Measurements from ENCODE around the gene MYBPHL. TPM values are rescaled to one million over a fixed set of nuclear protein-coding genes. Genes with fewer than 3 reads are reported as not detected.

MYBPHL gene
- total and polyA plus RNA-seq, 5 donors from 2014 or later = not detected

DNA sequence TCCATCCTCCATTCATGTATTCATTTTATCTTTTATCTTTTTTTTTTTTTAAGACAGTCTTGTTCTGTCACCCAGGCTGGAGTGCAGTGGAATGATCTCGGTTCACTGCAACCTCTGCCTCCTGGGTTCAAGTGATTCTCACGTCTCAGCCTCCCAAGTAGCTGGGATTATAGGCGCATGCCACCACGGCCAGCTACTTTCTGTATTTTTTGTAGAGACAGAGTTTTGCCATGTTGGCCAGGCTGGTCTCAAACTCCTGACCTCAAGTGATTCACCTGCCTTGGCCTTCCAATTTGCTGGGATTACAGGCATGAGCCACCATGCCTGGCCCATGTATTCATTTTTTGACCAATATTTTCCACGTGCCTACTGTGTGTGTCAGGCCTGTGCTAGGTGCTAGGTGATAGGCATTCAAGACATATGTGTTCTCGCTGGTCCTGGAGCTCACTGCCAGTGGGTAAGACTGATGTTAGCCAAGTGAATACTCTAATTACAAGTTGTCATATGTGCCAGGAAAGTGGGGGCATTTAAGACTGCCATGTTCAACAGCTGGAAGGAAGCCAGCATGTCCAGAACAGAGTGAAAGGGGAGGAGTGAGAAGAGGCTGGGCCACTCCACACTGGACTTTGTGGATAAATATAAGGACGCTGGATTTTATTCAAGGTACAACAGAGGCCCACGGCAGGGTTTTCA, 62.8 kb downstream of the MYBPHL start:
- peak overlapping the region in 1 of 3 donors; percentile 73 for H3K27ac Mint-ChIP-seq
- Histone ChIP-seq H3K4me3 (ENCODE audit: low read depth, low read length) (no peak overlapping the region), H3K4me1 (ENCODE audit: control insufficient read depth, insufficient read depth, low read length, poor library complexity, severe bottlenecking) (peaks cover 8% of the 10 kb centered on the region), H3K27me3 (ENCODE audit: control insufficient read depth, insufficient read depth, low read length) (peaks cover 7% of the 10 kb centered on the region), H3K36me3 (ENCODE audit: control insufficient read depth, insufficient read depth, low read length) (peaks cover 5% of the 10 kb centered on the region), H3K27ac (ENCODE audit: insufficient read depth, low read length, poor library complexity, severe bottlenecking) (no peak overlapping the region), H3K9me3 (ENCODE audit: control insufficient read depth in 2 of 2, low read length in 2 of 2) (no peaks in the 10 kb centered on the region)
- peaks cover 22% of the 10 kb centered on the region for H3K27me3 Mint-ChIP-seq
- no peaks in the 10 kb centered on the region for H3K36me3 Mint-ChIP-seq
- DNase-seq = no peak
- peak overlapping the region in 1 of 4 donors; percentile 75 for H3K4me3 Mint-ChIP-seq
- ATAC-seq (ENCODE audit: low read depth in 2 of 2) = no peak
- H3K4me1 Mint-ChIP-seq = peaks cover 0 to 20% (median 8%) of the 10 kb centered on the region in 4 donors
- H3K9me3 Mint-ChIP-seq = no peaks in the 10 kb centered on the region

DNA sequence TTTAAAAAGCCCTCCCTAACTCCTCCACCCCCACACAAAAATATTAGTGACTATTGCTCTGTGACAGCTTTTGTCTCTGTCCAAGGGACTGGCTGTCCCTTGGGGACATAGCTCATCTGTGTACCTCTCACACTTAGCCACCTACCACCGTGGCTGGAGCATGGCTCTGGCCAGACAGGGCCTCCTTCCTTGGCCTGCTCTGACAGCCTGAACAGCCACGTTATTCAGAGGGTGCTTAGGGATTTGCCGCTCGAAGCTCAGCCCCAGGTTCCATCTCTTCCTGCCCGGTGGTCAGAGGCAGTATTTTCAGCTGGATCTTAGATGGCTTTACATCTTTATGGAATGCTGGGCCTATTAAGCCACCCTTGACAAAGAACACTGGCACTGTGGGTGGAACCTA, 63.6 kb downstream of the MYBPHL start:
- Histone ChIP-seq H3K4me1 (ENCODE audit: control insufficient read depth, insufficient read depth, low read length, poor library complexity, severe bottlenecking) (peaks cover 6% of the 10 kb centered on the region), H3K9me3 (ENCODE audit: control insufficient read depth in 2 of 2, low read length in 2 of 2) (no peaks in the 10 kb centered on the region), H3K27me3 (ENCODE audit: control insufficient read depth, insufficient read depth, low read length) (peaks cover 7% of the 10 kb centered on the region), H3K4me3 (ENCODE audit: low read depth, low read length) (no peak overlapping the region), H3K36me3 (ENCODE audit: control insufficient read depth, insufficient read depth, low read length) (peaks cover 12% of the 10 kb centered on the region), H3K27ac (ENCODE audit: insufficient read depth, low read length, poor library complexity, severe bottlenecking) (no peak overlapping the region)
- Mint-ChIP-seq H3K27me3 (peaks cover 21% of the 10 kb centered on the region), H3K36me3 (no peaks in the 10 kb centered on the region), H3K4me3 (no peak overlapping the region), H3K9me3 (no peaks in the 10 kb centered on the region), H3K27ac (no peak overlapping the region), H3K4me1 (peaks cover 0 to 19% (median 7%) of the 10 kb centered on the region in 4 donors)
- DNase-seq (no peak), ATAC-seq (ENCODE audit: low read depth in 2 of 2) (no peak)

DNA sequence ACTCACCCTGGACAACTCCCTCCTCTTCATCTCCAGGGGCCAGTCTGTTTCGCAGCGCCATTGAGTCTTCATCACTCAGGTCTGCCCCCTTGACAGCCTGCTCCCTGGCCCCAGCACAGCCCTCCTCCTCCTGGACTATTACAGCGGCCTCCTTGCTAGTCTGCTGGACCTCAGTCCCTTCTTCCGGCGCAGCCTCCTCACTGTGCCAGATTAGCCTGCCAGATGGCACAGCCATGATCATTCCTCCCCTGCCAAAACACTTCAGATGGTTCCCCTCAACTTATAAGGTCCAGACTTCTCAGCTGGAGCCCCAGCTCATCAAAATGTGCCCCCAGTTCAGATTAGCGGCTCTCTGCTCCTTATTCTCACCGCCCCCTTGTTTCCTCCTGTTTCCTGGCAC, 64.4 kb downstream of the MYBPHL start:
- Histone ChIP-seq H3K4me3 (ENCODE audit: low read depth, low read length) (no peak overlapping the region), H3K27ac (ENCODE audit: insufficient read depth, low read length, poor library complexity, severe bottlenecking) (no peak overlapping the region), H3K36me3 (ENCODE audit: control insufficient read depth, insufficient read depth, low read length) (peaks cover 20% of the 10 kb centered on the region), H3K9me3 (ENCODE audit: control insufficient read depth in 2 of 2, low read length in 2 of 2) (no peaks in the 10 kb centered on the region), H3K27me3 (ENCODE audit: control insufficient read depth, insufficient read depth, low read length) (peaks cover 7% of the 10 kb centered on the region), H3K4me1 (ENCODE audit: control insufficient read depth, insufficient read depth, low read length, poor library complexity, severe bottlenecking) (peaks cover 6% of the 10 kb centered on the region)
- H3K27me3 Mint-ChIP-seq = peaks cover 21% of the 10 kb centered on the region
- peak overlapping the region; percentile 31 to 82 (median 68) for H3K27ac Mint-ChIP-seq
- H3K4me3 Mint-ChIP-seq = peak overlapping the region in 1 of 4 donors; percentile 13
- no peak for ATAC-seq (ENCODE audit: low read depth in 2 of 2)
- DNase-seq = no peak
- no peaks in the 10 kb centered on the region for H3K36me3 Mint-ChIP-seq
- no peaks in the 10 kb centered on the region for H3K9me3 Mint-ChIP-seq
- H3K4me1 Mint-ChIP-seq = peaks cover 0 to 19% (median 7%) of the 10 kb centered on the region in 4 donors

Other genes starting within 250 kb of the MYBPHL start
- gene TAF13, start 231.0 kb downstream of the MYBPHL start, total RNA-seq = 31.3 TPM
- 1 to 10 TPM in 2 of 4 donors, under 1 TPM in 2; 0.89 to 2.6 (median 1.5) TPM for gene TAF13, start 231.0 kb downstream of the MYBPHL start, polyA plus RNA-seq
- 69.7 TPM for gene TMEM167B, start 216.2 kb downstream of the MYBPHL start, total RNA-seq
- 10 to 100 TPM; 29.3 to 47.9 (median 36.1) TPM for gene TMEM167B, start 216.2 kb downstream of the MYBPHL start, polyA plus RNA-seq
- gene ELAPOR1, start 192.9 kb downstream of the MYBPHL start, total RNA-seq = 19.5 TPM
- gene ELAPOR1, start 192.9 kb downstream of the MYBPHL start, polyA plus RNA-seq = 10 to 100 TPM in 3 of 4 donors, 1 to 10 TPM in 1; 9.8 to 17.9 (median 15.6) TPM
- gene SARS1, start 93.1 kb downstream of the MYBPHL start, total RNA-seq = 117 TPM
- 100 to 1,000 TPM; 156 to 173 (median 170) TPM for gene SARS1, start 93.1 kb downstream of the MYBPHL start, polyA plus RNA-seq
- gene CELSR2, start 57.5 kb downstream of the MYBPHL start, total RNA-seq = 2.5 TPM
- gene CELSR2, start 57.5 kb downstream of the MYBPHL start, polyA plus RNA-seq = under 1 TPM; 0.02 to 0.24 (median 0.11) TPM
- gene PSRC1, start 23.9 kb downstream of the MYBPHL start, total RNA-seq = 0.74 TPM
- gene PSRC1, start 23.9 kb downstream of the MYBPHL start, polyA plus RNA-seq = 1 to 10 TPM in 1 of 4 donors, under 1 TPM in 3; 0.14 to 1.0 (median 0.38) TPM
- 0.86 TPM for gene SORT1, start 90.9 kb upstream of the MYBPHL start, total RNA-seq
- gene SORT1, start 90.9 kb upstream of the MYBPHL start, polyA plus RNA-seq = not detected
- gene PSMA5, start 119.4 kb upstream of the MYBPHL start, total RNA-seq = 61.5 TPM
- gene PSMA5, start 119.4 kb upstream of the MYBPHL start, polyA plus RNA-seq = 100 to 1,000 TPM; 121 to 207 (median 153) TPM
- not detected for gene SYPL2, start 159.5 kb upstream of the MYBPHL start, total RNA-seq
- gene SYPL2, start 159.5 kb upstream of the MYBPHL start, polyA plus RNA-seq = not detected
- 13.2 TPM for gene ATXN7L2, start 176.9 kb upstream of the MYBPHL start, total RNA-seq
- 1 to 10 TPM; 4.7 to 8.0 (median 5.6) TPM for gene ATXN7L2, start 176.9 kb upstream of the MYBPHL start, polyA plus RNA-seq
- gene CYB561D1, start 187.1 kb upstream of the MYBPHL start, total RNA-seq = 30.7 TPM
- 10 to 100 TPM; 11.5 to 22.7 (median 18.7) TPM for gene CYB561D1, start 187.1 kb upstream of the MYBPHL start, polyA plus RNA-seq
- gene AMIGO1, start 202.7 kb upstream of the MYBPHL start, total RNA-seq = 6.6 TPM
- gene AMIGO1, start 202.7 kb upstream of the MYBPHL start, polyA plus RNA-seq = 10 to 100 TPM in 3 of 4 donors, 1 to 10 TPM in 1; 5.2 to 17.1 (median 11.8) TPM
- 0.20 TPM for gene GPR61, start 232.9 kb upstream of the MYBPHL start, total RNA-seq
- gene GPR61, start 232.9 kb upstream of the MYBPHL start, polyA plus RNA-seq = under 1 TPM in 2 of 4 donors, not detected in 2; 0.43 TPM
- gene GNAI3, start 241.6 kb upstream of the MYBPHL start, total RNA-seq = 7.4 TPM
- gene GNAI3, start 241.6 kb upstream of the MYBPHL start, polyA plus RNA-seq = 10 to 100 TPM in 2 of 4 donors, 1 to 10 TPM in 2; 9.4 to 10.3 (median 9.9) TPM

Data from CD4-positive, CD25-positive, alpha-beta regulatory T cell (primary cell).